SU-DHL-6 (cell line): Measurements from ENCODE around the gene NOP56.

Source experiments
- CTCF ChIP-seq: fragments of 200-600 bp; sonication (generic); IDR thresholded peaks from one replicate; pipeline ENCODE4 v1.5.1; 2017; ENCODE audit warnings: antibody characterized with exemption, mild to moderate bottlenecking, low read length, moderate library complexity; ENCODE audit not compliant: insufficient read depth, poor library complexity, severe bottlenecking
- EZH2phosphoT487 ChIP-seq: fragments of 200-600 bp; sonication (generic), shearing (Covaris generic); conservative IDR thresholded peaks from 2 replicates; pipeline ENCODE4 v1.6.1; 2018; ENCODE audit warnings: mild to moderate bottlenecking, antibody characterized with exemption, low read length, moderate library complexity, mixed read lengths

GRCh38 chr20:2657674-2658073, 5.2 kb downstream of the NOP56 start:
- TF ChIP-seq CTCF (no peak), EZH2phosphoT487 (no peak)
